HG03175 (cell line): Measurements from ENCODE around the gene AHRR.

Source experiments
- ATAC-seq: cut with Tn5 transposase; IDR thresholded peaks from one replicate; pipeline ENCODE4 v1.9.1; 2021; ENCODE audit warnings: mild to moderate bottlenecking, moderate library complexity; ENCODE audit not compliant: unreplicated experiment

AHRR gene

DNA sequence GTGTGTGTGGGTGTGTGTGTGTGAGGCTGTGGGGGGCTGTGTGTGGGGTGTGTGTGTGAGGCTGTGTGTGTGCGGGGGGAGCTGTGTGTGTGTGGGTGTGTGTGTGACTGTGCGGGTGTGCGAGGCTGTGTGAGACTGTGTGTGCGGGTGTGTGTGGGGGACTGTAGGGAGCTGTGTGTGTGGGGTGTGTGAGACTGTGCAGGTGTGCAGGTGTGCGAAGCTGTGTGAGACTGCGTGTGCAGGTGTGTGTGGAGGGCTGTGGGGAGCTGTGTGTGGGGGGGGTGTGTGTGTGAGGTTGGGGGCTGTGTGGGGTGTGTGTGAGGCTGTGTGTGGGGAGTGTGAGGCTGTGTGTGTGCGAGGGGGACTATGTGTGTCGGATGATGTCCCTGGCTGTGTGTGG, 23.2 kb downstream of the AHRR start:
- ATAC-seq = no peak

DNA sequence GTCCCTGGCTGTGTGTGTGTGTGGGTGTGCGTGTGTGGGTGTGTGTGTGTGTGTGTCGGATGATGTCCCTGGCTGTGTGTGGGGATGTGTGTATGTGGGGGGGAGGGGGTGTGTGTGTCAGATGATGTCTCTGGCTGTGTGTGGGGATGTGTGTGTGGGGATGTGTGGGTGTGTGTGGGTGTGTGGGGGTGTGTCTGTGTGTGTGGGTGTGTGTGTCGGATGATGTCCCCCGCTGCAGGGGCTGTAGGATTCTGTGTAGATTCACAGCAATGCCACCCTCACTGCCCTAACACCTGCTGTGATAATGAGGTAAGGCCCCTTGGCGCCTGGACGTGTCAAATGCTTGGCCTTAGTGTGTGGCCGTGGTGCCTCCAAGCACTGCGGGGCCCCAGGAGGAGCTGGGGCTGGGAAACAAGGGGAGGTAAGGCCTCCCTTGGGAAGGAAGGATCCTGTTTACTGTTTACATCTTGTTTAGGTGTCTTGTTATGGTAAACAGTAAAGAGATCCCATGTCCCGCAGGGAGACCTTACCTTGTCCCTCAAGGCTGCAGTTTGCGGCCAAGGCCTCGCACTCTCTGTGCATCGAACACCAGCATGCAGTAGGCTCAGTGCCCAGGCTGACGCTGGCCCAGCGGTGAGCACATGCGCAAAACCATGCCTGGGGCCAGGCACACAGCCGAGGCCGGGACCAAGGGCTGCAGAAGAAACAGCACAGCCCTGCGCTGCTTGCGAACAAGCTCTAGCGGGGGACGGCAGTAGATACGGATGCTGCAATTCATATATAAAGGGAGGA, 24.1 kb downstream of the AHRR start:
- ATAC-seq = no peak

DNA sequence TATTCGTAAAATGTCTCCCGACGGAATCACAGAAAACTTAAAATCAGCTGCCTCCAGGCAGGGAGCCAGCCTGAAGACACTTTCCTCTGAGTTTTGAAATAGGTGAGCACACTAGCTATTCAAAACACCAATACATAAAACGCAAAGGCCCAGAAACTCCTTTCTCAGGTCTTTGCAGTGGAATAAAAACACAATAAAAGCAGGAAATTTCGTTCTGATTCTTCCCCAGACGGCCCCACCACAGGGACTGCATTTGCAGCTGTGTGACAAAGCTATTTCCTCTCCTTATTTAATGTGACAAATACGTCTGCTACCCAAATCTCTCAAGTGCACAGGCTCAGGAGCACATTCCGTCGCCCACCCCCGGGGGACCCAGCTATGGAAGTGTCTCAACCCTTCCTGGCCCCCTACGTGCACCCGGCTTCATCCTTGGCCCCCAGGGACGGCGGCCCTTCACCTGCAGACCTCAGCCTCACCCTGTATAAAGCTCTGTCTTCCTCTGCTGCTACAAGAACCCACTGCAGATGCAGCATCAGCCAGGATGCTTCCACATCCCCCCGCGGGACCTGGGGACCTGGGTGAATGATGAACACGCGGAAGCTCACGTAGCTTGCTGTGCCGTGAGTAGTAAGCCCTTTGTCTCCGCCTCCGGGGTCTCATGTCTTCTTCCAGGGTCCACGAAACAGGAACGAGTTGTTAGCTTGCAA, 24.9 kb downstream of the AHRR start:
- ATAC-seq = no peak

DNA sequence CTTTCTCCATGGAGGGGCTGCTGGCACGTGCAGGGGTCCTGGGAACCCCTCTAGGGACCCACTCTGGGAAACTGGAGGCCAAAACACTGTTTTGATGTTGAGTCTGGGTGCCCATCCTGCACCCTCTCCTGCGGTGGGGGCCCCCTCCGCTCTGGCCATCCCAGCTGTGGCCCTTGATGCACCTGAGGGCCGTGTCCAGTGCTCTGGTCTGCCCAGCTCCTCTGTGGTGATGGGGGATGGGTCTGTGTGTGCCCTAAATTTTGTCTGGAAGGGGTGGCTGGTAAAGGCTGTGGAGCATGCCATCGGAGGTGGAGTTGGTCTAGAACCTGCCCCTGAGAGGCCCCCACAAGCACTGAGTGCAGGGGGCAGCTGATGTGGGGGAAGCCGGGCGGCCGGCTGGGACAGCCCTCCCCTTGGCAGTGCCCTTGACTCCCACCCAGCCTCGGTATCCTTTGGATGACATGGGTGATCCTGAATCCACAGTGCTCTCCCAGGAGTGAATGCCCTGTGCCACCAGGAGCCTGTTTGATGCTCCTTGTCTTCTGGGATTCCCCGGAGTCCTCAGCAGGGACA, 26.3 kb downstream of the AHRR start:
- no peak for ATAC-seq

DNA sequence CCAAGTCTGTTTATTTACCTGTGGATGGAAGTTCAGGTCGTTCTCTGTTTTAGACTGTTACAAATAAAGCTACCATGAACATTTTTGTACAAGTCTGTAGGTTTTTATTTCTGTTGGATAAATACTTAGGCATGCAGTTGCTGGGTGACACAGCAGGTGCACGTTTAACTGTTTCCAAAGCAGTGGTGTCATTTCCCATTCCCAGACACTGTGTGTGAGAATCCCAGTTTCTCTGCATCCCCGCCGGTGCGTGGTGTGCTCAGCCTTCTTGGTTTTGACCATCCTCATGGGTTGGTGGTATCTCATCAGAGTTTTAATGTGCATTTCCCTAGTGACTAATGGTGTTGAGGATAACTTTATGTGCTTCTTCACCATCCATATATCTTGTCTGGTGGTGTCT, 27.2 kb downstream of the AHRR start:
- ATAC-seq = no peak

DNA sequence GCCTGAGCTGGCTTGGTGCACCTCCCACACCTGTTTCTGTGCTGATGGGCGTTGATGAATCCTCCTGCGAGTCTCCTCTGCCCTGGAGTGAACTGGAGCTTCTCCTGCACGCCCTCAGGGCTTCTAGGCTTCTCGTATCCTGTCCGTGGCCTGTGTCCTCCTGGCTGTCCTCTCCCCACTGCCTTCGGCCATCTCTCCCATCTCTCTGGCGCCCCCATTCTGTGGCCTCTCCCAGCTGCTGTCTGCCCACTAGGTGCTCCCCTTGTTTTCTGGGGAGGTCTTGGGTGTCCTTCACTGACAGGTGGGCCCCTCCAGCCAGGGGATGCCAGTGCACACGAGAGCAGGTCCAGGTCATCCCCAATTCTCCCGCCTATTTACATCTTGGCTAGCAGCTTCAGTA, 28.8 kb downstream of the AHRR start:
- ATAC-seq = no peak

DNA sequence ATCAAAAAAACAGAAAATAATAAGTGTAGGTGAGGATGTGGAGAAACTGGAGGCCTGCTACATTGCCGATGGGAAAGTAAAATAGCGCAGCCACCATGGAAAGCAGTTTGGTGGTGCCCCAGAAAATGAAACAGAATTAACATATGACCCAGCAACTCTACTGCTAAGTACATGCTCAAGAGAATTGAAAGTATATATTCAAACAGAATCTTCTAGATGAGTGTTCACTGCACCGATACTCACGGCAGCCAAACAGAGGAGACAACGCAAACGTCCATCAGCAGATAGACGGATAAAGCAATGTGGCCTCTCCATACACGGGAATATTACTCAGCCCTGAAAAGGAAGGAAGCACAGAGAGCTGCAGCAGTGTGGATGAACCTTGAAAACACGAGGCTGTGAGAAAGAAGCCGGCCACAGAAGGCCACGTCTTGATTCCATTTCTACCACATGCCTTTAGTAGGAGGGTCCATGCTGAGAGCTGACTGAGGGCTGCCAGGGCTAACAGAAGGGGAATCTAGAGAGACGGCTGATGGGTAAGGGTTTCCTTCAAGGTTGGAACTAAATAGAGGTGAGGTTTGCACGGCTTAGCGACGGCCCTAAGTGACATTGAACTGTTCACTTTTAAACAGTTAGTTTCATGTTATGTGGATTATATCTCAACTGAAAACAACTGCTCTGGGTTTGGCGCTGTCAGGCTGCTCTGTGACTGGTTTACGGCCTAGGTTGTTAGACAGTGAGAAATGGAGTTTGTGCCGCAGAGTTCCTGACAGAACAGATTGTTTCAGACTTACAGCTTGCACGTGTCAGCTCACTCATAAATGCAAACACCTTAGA, 29.8 kb downstream of the AHRR start:
- no peak for ATAC-seq

DNA sequence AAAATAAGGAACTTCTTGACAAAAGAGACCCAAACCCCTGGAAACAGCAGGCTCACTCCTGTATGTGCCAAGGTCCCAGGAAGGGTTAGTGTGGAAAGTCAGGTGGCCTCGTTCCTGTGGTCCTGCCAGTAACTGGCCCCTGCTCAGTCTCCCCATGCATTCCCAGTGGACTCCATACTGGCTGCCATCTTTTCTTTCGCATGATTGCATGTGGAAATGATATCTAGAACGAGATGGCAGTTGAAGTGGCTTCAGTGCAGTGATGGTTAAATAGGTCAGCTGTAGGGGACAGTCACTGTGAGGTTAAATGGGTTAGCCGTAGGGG, 30.4 kb downstream of the AHRR start:
- ATAC-seq = no peak

DNA sequence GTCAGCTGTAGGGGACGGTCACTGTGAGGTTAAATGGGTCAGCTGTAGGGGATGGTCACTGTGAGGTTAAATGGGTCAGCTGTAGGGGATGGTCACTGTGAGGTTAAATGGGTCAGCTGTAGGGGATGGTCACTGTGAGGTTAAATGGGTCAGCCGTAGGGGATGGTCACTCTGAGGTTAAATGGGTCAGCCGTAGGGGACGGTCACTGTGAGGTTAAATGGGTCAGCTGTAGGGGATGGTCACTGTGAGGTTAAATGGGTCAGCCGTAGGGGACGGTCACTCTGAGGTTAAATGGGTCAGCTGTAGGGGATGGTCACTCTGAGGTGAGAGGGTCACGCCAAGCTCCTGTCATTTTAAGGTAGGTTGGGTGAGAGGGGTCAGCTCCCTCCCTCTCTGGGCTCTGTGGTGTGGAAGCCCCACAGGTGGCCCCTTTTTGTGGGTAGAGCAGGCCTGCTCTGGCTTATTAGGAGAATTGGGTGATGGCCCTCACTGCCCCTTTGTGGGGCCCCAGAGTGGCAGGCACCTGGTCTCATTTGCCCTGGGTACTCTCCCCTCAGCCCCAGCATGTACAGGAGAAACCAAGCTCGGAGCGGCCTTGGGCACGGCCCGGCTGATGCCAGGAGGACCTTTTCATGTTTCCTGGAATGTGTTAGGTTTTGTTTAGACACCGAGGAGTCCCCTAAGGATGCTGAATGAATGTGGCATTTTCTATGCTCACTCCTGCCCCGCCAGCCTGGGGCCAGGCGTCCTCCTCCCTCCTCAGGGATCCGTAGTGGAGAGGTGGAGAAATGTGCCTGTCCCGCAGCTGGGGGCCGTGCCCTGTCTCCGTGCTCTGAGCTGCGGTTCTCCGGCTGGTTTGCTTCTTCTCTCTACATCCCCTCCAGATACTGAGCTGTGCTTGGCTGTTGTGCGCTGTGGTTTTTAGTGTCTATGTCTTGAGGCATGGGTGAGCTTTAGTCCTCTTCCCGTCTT, 31.4 kb downstream of the AHRR start:
- ATAC-seq = no peak

DNA sequence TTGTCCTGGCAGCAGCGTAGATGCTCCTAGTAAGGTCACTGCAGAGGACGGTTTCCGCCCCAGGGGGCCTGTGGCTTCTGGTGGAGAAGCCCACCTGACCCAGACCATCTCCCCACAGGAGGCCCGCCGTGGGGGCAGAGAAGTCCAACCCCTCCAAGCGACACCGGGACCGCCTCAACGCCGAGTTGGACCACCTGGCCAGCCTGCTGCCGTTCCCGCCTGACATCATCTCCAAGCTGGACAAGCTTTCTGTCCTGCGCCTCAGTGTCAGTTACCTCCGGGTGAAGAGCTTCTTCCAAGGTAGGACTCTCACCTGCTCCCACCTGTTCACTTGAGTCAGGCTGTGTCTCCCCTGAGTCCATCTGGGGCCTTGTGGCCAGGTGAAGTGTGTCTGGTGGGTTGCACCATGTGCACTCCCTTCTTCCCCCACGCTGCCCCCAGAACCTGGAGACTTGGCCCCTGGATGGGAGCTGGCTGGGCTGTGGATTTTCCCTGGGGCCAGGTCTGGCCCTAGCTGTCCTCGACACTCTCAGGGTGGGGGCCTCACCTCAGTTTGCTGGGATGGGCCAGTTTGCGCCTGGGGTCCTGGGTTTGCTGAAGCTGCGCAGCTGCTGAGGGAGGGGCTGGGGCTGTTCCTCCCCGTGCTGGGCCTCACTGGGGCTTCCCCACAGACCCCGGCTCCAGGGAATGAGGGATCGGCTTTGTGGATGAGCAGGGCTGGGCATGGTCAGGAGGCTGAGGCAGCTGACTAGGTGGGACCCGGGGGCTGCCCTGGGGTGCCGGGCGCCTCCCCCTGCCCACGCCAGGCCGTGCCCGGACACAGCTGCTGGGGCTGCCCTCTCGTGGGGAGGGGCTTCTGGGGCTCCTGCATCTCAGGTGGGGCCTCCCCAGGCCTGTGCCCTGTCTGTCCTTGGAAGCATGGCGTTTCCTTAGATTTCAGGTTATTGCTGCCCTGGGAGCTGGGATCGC, 32.4 kb downstream of the AHRR start:
- ATAC-seq = no peak

DNA sequence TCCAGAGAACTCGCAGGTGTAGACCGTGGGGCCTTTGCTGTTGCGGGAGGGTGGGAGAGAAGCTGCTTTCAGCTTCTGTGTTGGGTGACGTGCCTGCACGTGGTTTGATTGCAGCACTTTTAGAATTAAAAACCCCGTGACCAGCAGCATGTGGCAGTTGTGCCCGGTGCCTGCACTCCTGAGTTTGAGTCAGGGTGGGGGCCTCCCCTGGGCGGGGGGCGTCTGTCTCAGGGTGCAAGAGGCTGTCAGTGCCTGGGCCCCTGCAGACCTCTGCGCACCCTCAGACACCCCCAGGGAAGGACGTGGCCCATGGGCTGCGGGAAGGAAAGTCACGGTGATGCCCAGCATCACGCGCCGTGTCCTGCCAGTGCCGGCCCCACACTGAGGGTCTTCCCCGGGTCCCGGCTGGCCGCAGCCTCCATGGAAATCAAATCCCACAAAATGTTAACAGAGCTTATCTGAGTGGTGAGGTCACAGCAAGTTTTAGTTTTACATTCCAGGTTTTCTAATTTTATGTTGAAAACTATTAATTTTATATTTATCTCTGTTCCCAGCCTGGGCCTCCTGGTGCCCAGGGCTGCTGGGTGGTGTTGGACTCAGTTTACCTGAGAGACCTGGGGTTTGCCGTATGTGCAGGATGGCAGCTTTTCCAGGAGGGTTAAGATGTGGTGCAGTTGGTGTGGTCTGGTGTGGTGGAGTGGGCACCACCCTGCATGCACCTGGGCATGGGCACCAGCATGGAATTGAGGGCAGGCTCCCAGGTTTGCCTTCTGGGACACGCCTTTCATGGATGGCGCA, 33.3 kb downstream of the AHRR start:
- no peak for ATAC-seq

DNA sequence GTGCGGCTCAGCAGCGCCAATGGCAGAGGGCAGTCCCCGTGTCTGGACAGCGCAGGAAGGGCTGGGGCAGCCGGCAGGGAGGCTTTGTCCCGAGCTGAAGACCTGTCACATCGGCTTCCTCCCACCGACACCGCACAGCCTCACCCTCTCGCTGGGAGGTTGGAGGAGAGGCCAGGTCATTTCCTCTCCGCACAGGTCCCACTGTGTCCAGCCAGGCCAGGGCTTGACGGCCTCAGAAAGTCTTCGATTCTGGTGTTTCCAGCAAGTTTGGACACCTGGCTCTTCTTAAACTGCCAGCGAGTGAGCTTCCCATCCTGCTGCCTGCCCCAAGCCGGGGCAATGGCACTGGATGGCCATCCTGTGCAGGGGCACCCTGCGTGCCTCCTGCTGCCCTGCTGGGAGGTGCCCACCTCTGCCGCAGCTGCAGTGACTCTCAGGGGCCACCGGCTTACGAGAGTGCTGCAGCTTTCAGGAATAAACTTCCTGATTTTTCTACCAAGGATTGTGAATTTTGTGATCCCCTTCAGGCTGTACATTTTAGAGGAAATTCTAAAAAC, 33.9 kb downstream of the AHRR start:
- ATAC-seq = no peak

DNA sequence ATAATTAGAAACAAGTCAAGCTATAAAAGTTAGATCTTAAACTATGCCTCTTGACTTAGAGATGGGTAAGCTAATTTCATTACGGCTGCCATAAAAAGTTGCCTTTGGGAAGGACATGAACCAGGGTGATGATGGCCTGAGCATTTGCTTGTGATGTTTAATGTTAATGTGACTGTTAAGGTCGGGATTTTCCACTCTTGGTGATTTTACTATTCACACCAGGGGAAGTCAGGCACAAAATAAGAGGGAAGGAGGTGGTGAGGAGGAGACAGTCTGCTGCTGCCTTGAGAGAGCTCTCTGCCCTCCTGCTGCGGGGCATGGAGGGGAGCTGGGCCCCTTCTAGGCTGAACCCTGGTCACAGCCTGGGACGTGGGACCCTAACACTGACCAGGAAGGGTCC, 34.4 kb downstream of the AHRR start:
- ATAC-seq = no peak

DNA sequence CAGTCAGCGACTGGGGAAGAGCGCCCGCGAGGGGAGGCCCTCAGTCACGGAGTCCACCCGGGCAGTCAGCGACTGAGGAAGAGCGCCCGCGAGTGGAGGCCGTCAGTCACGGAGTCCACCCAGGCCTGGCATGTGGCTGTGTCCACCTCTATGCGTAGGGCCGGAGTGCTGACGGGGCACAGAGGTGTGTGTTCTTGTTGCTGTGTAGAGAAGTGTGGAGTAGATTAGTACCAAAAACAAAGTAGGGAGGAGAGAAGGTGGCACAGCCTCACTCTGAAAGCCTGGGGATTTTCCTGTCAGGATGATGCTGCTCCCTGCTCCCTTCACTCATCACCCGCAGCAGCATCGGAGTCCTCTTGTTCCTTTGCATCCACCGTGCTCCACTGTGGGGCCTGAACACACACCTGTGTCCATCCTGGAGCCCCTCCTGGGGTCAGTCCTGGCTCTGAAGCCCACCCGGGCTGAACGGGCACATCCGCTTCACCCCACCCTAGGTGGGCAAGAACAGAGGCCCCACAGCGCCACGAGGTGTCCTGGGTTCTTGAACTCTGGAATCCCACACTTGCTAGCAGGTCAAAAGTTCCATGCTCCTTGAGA, 37.9 kb downstream of the AHRR start:
- ATAC-seq = no peak

DNA sequence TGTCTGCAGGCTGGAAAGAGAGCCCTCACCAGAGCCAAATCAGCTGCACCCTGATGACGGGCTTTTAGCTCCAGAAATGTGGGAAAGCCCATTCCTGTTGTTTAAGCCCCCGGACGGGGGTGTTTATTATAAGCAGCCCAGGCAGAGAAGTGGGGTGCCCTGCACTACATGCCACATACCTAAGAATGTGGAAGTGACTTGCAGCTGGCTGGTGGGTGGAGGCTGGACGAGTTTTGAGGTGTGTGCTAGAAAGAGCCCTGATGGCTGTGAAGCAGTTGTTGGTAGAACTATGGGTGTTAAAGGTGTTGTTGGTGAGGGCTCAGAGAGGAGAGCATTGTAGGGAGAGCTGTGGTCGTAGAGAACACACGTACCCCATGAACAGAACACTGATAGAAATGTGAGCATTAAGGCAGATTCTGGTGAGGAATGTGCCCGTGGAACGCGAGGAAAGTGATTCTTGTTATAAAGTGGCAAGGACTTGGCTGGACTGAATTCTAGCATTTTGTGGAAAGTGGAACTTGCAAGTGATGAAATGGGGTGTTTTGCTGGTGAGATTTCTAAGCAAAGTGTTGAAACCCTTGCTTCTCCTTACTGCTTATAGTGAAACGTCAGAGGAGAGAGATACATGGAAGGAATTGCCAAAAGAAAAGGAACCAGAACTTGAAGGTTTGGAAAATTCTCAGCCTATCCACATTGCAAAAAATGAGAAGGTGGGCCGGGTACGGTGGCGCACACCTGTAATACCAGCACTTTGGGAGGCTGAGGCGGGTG, 38.9 kb downstream of the AHRR start:
- ATAC-seq = no peak

DNA sequence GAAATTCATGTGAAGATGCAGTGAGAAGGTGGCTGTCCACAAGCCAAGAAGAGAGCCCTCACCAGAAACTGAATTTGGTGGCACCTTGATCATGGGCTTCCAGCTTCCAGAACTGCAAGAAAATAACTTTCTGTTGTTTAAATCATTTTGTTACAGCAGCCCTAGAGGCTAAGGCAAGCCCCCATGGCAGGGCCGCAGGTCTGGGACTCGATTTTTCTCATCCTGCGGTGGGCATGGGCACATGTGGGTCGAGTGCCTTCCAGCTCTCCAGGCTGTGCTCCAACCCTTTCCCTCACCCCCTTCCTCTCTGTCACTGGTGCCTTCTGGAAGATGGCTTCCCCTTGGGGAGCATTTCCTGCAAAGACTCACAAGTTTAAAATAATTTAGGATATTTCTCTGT, 40.7 kb downstream of the AHRR start:
- no peak for ATAC-seq
